ENCODE data around the gene OTUD4.
"Not testable (repeated sequence)": the region's sequence is repeated elsewhere in the genome, so short reads cannot be mapped to it uniquely, and the experiment has no call there.

DNA sequence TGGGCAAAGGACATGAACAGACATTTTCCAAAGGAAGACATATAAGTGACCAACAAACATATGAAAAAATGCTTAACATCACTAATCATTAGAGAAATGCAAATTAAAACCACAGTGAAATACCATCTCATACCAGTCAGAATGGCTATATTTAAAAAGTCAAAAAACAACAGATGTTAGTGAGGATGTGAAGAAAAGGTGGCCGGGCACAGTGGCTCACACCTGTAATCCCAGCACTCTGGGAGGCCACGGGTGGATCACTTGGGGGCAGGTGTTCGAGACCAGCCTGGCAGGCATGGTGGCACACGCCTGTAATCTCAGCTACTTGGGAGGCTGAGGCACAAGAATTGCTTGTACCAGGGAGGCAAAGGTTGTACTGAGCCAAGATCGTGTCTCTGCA lies 41.1 kb upstream of the OTUD4 start:
- TF ChIP-seq, protein P1, sequence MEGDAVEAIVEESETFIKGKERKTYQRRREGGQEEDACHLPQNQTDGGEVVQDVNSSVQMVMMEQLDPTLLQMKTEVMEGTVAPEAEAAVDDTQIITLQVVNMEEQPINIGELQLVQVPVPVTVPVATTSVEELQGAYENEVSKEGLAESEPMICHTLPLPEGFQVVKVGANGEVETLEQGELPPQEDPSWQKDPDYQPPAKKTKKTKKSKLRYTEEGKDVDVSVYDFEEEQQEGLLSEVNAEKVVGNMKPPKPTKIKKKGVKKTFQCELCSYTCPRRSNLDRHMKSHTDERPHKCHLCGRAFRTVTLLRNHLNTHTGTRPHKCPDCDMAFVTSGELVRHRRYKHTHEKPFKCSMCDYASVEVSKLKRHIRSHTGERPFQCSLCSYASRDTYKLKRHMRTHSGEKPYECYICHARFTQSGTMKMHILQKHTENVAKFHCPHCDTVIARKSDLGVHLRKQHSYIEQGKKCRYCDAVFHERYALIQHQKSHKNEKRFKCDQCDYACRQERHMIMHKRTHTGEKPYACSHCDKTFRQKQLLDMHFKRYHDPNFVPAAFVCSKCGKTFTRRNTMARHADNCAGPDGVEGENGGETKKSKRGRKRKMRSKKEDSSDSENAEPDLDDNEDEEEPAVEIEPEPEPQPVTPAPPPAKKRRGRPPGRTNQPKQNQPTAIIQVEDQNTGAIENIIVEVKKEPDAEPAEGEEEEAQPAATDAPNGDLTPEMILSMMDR (IDR thresholded peaks at IDR 0.05): not testable (repeated sequence)
- not testable (repeated sequence) for TF ChIP-seq POLR2A (IDR thresholded peaks at IDR 0.05)
